Lower leg skin (tissue), 4 donors: Measurements from ENCODE around the gene ZNF556. TPM values are rescaled to one million over a fixed set of nuclear protein-coding genes. Genes with fewer than 3 reads are reported as not detected.

Experiments used
- DNase-seq, 2 donors: peaks; one replicate each; pipeline ENCODE4 v3.0.0-alpha.2; 2019; ENCODE audit warnings: low spot score in 2 of 2
- H3K4me3 ChIP-seq: fragments of 200-600 bp; sonication (generic); 2 replicates; pipeline ENCODE4 v1.5.1; 2017; ENCODE audit warnings: mild to moderate bottlenecking, low read depth; ENCODE audit not compliant: poor library complexity, severe bottlenecking
- POLR2A ChIP-seq, 2 donors: fragments of 450-650 bp; IDR thresholded peaks; one replicate each; pipeline ENCODE4 v1.6.1; 2016 to 2017; ENCODE audit warnings: antibody characterized with exemption in 2 of 2, mild to moderate bottlenecking in 1 of 2, moderate library complexity in 1 of 2
- WGBS, 2 donors: methylation state at CpG; one replicate each; pipeline ENCODE4 v1.1.5; 2018; 5-methylcytosine and 5-hydroxymethylcytosine counted together
- intact Hi-C: fragments of 100-400 bp; cut with DNase I; formaldehyde crosslinking; loops from one replicate; pipeline ENCODE4 v1.15.0; 2023; ENCODE audit warnings: low total_unique reads
- total RNA-seq, 4 donors: library from RNA; depleted of rRNA; stranded (reverse); fragments of >200 nt; gene quantifications; one replicate each; pipeline ENCODE4 v1.1.0, GENCODE V29; 2016
- TF ChIP-seq, protein P1 (sequence below), 3 donors: fragments of 450-650 bp; IDR thresholded peaks; one replicate each; pipeline ENCODE4 v1.5.1; 2016; ENCODE audit warnings: antibody characterized with exemption in 3 of 3, mild to moderate bottlenecking in 3 of 3, moderate library complexity in 2 of 3

ZNF556 gene
- total RNA-seq, 4 donors from 2014 or later = 0.03 TPM; not detected in 3

DNA sequence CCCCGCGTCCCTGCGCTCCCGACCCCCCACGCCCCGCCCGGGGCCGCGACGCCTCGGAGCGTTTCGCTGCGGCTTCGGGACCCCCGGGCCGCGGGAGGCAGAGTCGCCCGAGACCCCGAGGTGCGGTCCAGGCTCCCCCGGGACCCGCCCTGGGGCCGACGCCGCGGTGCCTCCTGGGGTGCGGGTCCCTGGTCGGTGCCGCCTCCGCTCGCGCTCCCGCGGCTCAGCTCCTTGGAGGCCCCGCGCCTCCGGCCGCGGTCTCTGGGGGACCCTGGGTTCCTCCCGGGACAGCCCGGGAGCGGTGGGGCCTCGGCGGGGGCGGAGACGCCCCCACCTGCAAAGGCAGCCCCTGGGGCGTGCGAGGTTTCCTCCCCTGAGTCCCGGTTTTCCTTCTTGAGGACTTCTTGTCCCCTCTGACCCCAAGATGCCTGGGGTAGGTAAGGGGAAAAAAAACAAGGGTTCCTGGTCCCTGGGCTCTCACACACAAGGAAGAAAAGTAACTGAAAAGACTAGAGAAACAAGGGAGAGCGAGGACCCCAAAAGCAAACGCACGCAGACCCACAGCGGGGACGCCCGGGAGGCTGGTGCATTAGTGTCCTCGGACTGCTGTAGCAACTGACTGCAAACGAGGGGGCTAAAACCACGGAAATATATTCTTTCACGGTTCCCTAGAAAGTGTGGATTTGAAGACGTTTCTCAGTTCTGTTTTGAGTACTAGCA lies 25.1 kb upstream of the ZNF556 start:
- no peak for TF ChIP-seq POLR2A (IDR thresholded peaks at IDR 0.05)
- TF ChIP-seq, protein P1, sequence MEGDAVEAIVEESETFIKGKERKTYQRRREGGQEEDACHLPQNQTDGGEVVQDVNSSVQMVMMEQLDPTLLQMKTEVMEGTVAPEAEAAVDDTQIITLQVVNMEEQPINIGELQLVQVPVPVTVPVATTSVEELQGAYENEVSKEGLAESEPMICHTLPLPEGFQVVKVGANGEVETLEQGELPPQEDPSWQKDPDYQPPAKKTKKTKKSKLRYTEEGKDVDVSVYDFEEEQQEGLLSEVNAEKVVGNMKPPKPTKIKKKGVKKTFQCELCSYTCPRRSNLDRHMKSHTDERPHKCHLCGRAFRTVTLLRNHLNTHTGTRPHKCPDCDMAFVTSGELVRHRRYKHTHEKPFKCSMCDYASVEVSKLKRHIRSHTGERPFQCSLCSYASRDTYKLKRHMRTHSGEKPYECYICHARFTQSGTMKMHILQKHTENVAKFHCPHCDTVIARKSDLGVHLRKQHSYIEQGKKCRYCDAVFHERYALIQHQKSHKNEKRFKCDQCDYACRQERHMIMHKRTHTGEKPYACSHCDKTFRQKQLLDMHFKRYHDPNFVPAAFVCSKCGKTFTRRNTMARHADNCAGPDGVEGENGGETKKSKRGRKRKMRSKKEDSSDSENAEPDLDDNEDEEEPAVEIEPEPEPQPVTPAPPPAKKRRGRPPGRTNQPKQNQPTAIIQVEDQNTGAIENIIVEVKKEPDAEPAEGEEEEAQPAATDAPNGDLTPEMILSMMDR (IDR thresholded peaks at IDR 0.05) = no peak
- no peak for DNase-seq
- intact Hi-C loops = no loop called here
- peak overlapping the region; percentile 72 for H3K4me3 ChIP-seq
- 5 to 6% methylated on average over 19 to 46 of the region's 62 CpGs for WGBS, 2 donors

DNA sequence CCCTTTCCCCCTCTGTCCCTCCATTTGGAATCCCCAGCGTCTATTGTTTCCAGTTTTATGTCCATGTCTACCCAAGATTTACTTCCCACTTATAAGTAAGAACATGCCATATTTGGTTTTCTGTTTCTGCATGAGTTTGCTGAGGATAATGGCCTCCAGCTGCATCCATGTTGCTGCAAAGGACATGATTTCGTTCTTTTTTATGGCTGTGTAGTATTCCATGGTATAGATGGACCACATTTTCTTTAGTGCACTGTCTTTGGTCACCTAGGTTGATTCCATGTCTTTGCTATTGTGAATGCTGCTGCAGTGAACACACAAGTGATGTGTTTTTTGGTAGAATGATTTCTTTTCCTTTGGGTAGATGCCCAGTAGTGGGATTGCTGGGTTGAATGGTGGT lies 22.0 kb upstream of the ZNF556 start:
- no peak overlapping the region for H3K4me3 ChIP-seq
- no peak for DNase-seq
- intact Hi-C loops = no loop called here
- 95 to 100% methylated on average over 2 of the region's 2 CpGs for WGBS, 2 donors
- TF ChIP-seq, protein P1 (IDR thresholded peaks at IDR 0.05) = no peak
- TF ChIP-seq POLR2A (IDR thresholded peaks at IDR 0.05) = no peak

DNA sequence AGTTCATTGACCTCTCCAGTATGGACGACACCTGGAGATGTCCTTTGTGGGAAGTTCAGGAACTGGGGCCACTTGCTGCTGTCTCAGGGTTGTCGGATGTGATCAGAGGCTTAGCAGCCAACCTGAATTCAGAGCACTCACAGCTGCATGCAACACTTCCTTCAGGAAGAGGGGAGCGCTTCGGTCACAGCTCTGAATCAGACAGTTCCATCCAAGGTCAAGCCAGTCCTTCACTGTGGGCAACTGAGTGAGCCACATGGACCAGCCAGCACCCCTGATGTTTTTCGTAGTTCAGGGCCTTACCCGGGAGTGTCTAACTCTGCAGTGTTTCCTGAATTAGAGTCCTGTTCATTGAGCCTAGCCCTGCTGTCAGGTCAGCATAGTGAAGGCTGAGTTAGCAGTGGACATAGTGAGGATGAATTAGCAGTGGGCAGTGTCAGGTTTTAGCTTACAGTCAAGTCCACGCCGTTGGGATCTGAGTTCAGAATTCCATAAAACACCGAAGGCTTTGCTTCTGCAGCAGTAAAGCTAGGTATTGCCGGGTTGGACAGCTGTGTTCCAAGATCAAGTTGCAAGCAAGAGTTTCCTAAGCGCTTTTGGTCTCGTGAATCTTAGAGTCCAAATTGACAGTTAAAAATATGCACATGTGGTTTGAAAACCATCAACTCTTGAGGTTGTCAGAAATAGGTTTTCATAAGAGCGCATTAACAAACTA lies 20.8 kb upstream of the ZNF556 start:
- no peak overlapping the region for H3K4me3 ChIP-seq
- DNase-seq = no peak
- intact Hi-C loops = no loop called here
- TF ChIP-seq POLR2A (IDR thresholded peaks at IDR 0.05) = no peak
- TF ChIP-seq, protein P1 (IDR thresholded peaks at IDR 0.05) = no peak
- 89 to 92% methylated on average over 13 of the region's 13 CpGs for WGBS, 2 donors

DNA sequence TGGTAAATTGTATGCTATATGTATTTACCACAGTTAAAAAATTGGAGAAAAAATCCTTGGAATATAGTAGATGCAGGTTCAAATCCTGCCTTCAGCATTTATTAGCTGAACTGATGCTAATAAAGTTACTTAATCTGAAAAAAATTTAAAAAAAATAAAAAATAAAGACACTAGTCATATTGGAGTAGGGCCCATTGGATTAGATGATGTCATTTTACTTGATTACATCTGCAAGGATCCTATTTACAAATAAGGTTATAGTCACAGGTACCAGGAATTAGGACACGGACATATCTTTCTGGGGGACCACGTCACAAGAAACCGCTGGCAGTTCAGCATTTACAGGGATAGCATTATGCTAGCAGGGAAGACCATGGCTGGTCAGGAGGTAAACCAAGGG lies 19.6 kb upstream of the ZNF556 start:
- TF ChIP-seq, protein P1 (IDR thresholded peaks at IDR 0.05) = no peak
- no peak for TF ChIP-seq POLR2A (IDR thresholded peaks at IDR 0.05)
- 97 to 99% methylated on average over 3 of the region's 3 CpGs for WGBS, 2 donors
- H3K4me3 ChIP-seq = no peak overlapping the region
- intact Hi-C loops = no loop called here
- DNase-seq = no peak

DNA sequence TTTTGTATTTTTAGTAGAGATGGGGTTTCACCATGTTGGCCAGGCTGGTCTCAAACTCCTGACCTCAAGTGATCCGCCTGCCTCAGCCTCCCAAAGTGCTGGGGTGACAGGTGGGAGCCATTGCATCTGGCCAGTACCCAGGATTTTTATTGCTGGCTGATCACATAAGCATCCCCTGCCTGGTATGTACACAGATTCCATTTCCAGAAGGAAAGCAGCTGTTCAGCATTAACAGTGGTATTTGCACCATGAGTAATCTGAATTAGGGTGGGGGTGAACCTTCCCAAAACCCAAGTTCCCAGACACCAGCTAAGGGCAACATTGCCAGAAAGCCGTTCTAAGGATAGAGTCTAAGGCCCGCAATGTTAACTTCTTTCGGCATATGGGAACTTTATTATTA lies 18.5 kb upstream of the ZNF556 start:
- WGBS, 2 donors = 70 to 76% methylated on average over 4 of the region's 4 CpGs
- intact Hi-C loops = no loop called here
- TF ChIP-seq, protein P1 (IDR thresholded peaks at IDR 0.05) = no peak
- no peak for TF ChIP-seq POLR2A (IDR thresholded peaks at IDR 0.05)
- no peak overlapping the region for H3K4me3 ChIP-seq
- no peak for DNase-seq
